Common myeloid progenitor, CD34-positive (primary cell): ENCODE data around the gene DYRK4.

Experiments used
- CTCF ChIA-PET: fragments of 350-600 bp; sonication (Branson Sonifier 250); formaldehyde crosslinking; loops from one replicate; lab custom pipeline; 2021; ENCODE audit warnings: antibody characterized with exemption; lab: Charles Lee
- POLR2A ChIA-PET: fragments of 350-600 bp; sonication (Branson Sonifier 250); formaldehyde crosslinking; loops from one replicate; lab custom pipeline; 2021; ENCODE audit warnings: antibody characterized with exemption; lab: Charles Lee
- DNase-seq, 3 donors: peaks; one replicate each; pipeline versions ENCODE4 v3.0.0 to v3.0.0-alpha.2; 2013
- H3K27ac ChIP-seq, 2 experiments: 1 replicate in 1 of 2; 2 replicates in 1 of 2; pipeline ENCODE4 v1.7.0; 2013; ENCODE audit warnings: inconsistent platforms in 2 of 2, low read length in 2 of 2, mild to moderate bottlenecking in 2 of 2, low read depth in 1 of 2, moderate library complexity in 1 of 2; ENCODE audit not compliant: severe bottlenecking in 2 of 2, insufficient read depth in 1 of 2, poor library complexity in 1 of 2
- H3K27me3 ChIP-seq, 5 experiments: replicated peaks in 2 of 5; 1 replicate in 3 of 5; 2 replicates in 2 of 5; pipeline versions ENCODE4 v1.6.1 to v1.7.0; 2013; ENCODE audit warnings: low read length in 4 of 5, mild to moderate bottlenecking in 2 of 5, moderate library complexity in 2 of 5, inconsistent platforms in 1 of 5; ENCODE audit not compliant: insufficient read depth in 5 of 5, control insufficient read depth in 4 of 5
- H3K36me3 ChIP-seq, 4 experiments: 1 replicate in 2 of 4; 2 replicates in 2 of 4; pipeline versions ENCODE4 v1.6.1 to v1.7.0; 2013; ENCODE audit warnings: low read length in 3 of 4, control low read depth in 1 of 4, mild to moderate bottlenecking in 1 of 4; ENCODE audit not compliant: control insufficient read depth in 4 of 4, insufficient read depth in 4 of 4
- H3K4me1 ChIP-seq, 4 experiments: 1 replicate in 3 of 4; 2 replicates in 1 of 4; pipeline versions ENCODE4 v1.6.1 to v1.7.1; 2013; ENCODE audit warnings: low read length in 3 of 4, mild to moderate bottlenecking in 3 of 4, control low read depth in 1 of 4, inconsistent platforms in 1 of 4, moderate library complexity in 1 of 4; ENCODE audit not compliant: control insufficient read depth in 4 of 4, insufficient read depth in 4 of 4; ENCODE audit errors: control extremely low read depth in 1 of 4
- H3K4me3 ChIP-seq, 7 experiments: 1 replicate in 4 of 7; 2 replicates in 3 of 7; pipeline versions ENCODE4 v1.5.1 to v1.7.0; 2013; ENCODE audit warnings: mild to moderate bottlenecking in 7 of 7, low read length in 6 of 7, moderate library complexity in 6 of 7, inconsistent platforms in 2 of 7, low read depth in 2 of 7, control low read depth in 1 of 7; ENCODE audit not compliant: insufficient read depth in 4 of 7, control insufficient read depth in 1 of 7; ENCODE audit errors: extremely low read depth in 1 of 7
- H3K9me3 ChIP-seq, 5 experiments: 1 replicate in 4 of 5; 2 replicates in 1 of 5; pipeline versions ENCODE4 v1.6.1 to v1.7.1; 2013; ENCODE audit warnings: low read length in 4 of 5, mild to moderate bottlenecking in 2 of 5, inconsistent platforms in 1 of 5, low read depth in 1 of 5, moderate library complexity in 1 of 5; ENCODE audit not compliant: control insufficient read depth in 4 of 5, insufficient read depth in 2 of 5; ENCODE audit errors: control extremely low read depth in 1 of 5
- WGBS: methylation state at CpG from one replicate; pipeline ENCODE4 v1.1.5; 2013; ENCODE audit not compliant: insufficient coverage; 5-methylcytosine and 5-hydroxymethylcytosine counted together

DYRK4 gene

GRCh38 chr12:4535092-4535491 is 26.9 kb upstream of the DYRK4 start:
- Histone ChIP-seq H3K27ac (no peak overlapping the region), H3K4me3 (no peak overlapping the region), H3K4me1 (peaks cover 12 to 23% (median 16%) of the 10 kb centered on the region in 4 experiments), H3K27me3 (no peaks in the 10 kb centered on the region), H3K9me3 (no peaks in the 10 kb centered on the region), H3K36me3 (peaks cover 2 to 30% (median 19%) of the 10 kb centered on the region in 4 experiments)
- DNase-seq, result no peak
- WGBS, result 100% methylated on average over 4 of the region's 4 CpGs
- ChIA-PET CTCF (interaction anchor here (0.6 to 1.5 kb wide), 3 partner anchors 10 to 151 kb away, joined by 3 to 4 read pairs (median 3); no protein-coding TSS in a partner anchor), POLR2A (no interaction called here)

GRCh38 chr12:4535871-4536270 is 26.1 kb upstream of the DYRK4 start:
- ChIA-PET POLR2A (no interaction called here), CTCF (interaction anchor here (1.1 kb wide), 1 partner anchor 115 kb away, joined by 3 read pairs; no protein-coding TSS in a partner anchor)
- H3K4me3 ChIP-seq, result no peak overlapping the region
- H3K36me3 ChIP-seq, result peaks cover 2 to 30% (median 19%) of the 10 kb centered on the region in 4 experiments
- no peaks in the 10 kb centered on the region for H3K9me3 ChIP-seq
- DNase-seq, result no peak
- H3K4me1 ChIP-seq, result peaks cover 16 to 30% (median 22%) of the 10 kb centered on the region in 4 experiments
- 69% methylated on average over 2 of the region's 2 CpGs for WGBS
- no peaks in the 10 kb centered on the region for H3K27me3 ChIP-seq
- H3K27ac ChIP-seq, result no peak overlapping the region

GRCh38 chr12:4538207-4539160 is 23.5 kb upstream of the DYRK4 start, which contains the start of gene RAD51AP1:
RAD51AP1 (plus strand) TSS chr12:4538890; CDS start chr12:4538940, 50 bp downstream.
- Histone ChIP-seq H3K36me3 (peaks cover 0 to 24% (median 9%) of the 10 kb centered on the region in 4 experiments), H3K9me3 (no peaks in the 10 kb centered on the region), H3K27ac (peak within 1 kb of the TSS; percentile 100), H3K27me3 (no peaks in the 10 kb centered on the region), H3K4me1 (peaks cover 16 to 32% (median 25%) of the 10 kb centered on the region in 4 experiments), H3K4me3 (peak within 1 kb of the TSS; percentile 77 to 99 (median 92))
- WGBS, result 0% methylated on average over 41 of the region's 49 CpGs
- CTCF ChIA-PET, result no interaction called here
- peak; percentile 98 to 99 (median 99) for DNase-seq
- POLR2A ChIA-PET, result no interaction called here

- Histone ChIP-seq H3K4me3 (peak overlapping the region; percentile 77 to 99 (median 92)), H3K4me1 (peaks cover 16 to 32% (median 25%) of the 10 kb centered on the region in 4 experiments), H3K27me3 (no peaks in the 10 kb centered on the region), H3K27ac (peak overlapping the region in 1 of 2 experiments; percentile 100), H3K36me3 (peaks cover 2 to 26% (median 3%) of the 10 kb centered on the region in 4 experiments), H3K9me3 (no peaks in the 10 kb centered on the region)
- CTCF ChIA-PET, result no interaction called here
- POLR2A ChIA-PET, result no interaction called here
- whole genome bisulfite sequencing, result 54% methylated on average over 3 of the region's 16 CpGs
- DNase-seq, result no peak
Measured at GRCh38 chr12:4539167-4539870, 22.7 kb upstream of the DYRK4 start.

GRCh38 chr12:4540170-4540569 is 21.8 kb upstream of the DYRK4 start:
- Histone ChIP-seq H3K4me3 (peak overlapping the region in 3 of 7 experiments; percentile 77 to 99 (median 89)), H3K36me3 (peaks cover 2 to 26% (median 7%) of the 10 kb centered on the region in 4 experiments), H3K27me3 (no peaks in the 10 kb centered on the region), H3K4me1 (peaks cover 16 to 32% (median 25%) of the 10 kb centered on the region in 4 experiments), H3K9me3 (no peaks in the 10 kb centered on the region), H3K27ac (no peak overlapping the region)
- WGBS, result 100% methylated on average over 1 of the region's 3 CpGs
- ChIA-PET POLR2A (interaction anchor here (0.6 kb wide), 1 partner anchor 108 kb away, joined by 5 read pairs; no protein-coding TSS in a partner anchor), CTCF (interaction anchor here (1.7 kb wide), 1 partner anchor 39 kb away, joined by 3 read pairs; no protein-coding TSS in a partner anchor)
- DNase-seq, result no peak

GRCh38 chr12:4540638-4541037 is 21.4 kb upstream of the DYRK4 start:
- DNase-seq, result peak in 2 of 3 donors; percentile 49 to 63
- Histone ChIP-seq H3K9me3 (no peaks in the 10 kb centered on the region), H3K27ac (no peak overlapping the region), H3K4me1 (peaks cover 16 to 32% (median 25%) of the 10 kb centered on the region in 4 experiments), H3K4me3 (no peak overlapping the region), H3K36me3 (peaks cover 2 to 26% (median 7%) of the 10 kb centered on the region in 4 experiments), H3K27me3 (no peaks in the 10 kb centered on the region)
- CTCF ChIA-PET, result interaction anchor here (1.3 to 1.7 kb wide), 3 partner anchors 13 to 138 kb away, joined by 3 to 5 read pairs (median 3); no protein-coding TSS in a partner anchor
- WGBS, result no CpG with 5 or more reads among the region's 2 CpGs
- POLR2A ChIA-PET, result interaction anchor here (0.6 kb wide), 1 partner anchor 108 kb away, joined by 5 read pairs; no protein-coding TSS in a partner anchor
